ENCODE data around the gene CRTAC1. TPM values are rescaled to one million over a fixed set of nuclear protein-coding genes. Genes with fewer than 3 reads are reported as not detected.

The CRTAC1 gene
- total and polyA plus RNA-seq, 10 of the 15 experiments (the other 5 are each of a cell fraction or from before 2014, with no cell fraction given), result 0.10 TPM; not detected in 9

DNA sequence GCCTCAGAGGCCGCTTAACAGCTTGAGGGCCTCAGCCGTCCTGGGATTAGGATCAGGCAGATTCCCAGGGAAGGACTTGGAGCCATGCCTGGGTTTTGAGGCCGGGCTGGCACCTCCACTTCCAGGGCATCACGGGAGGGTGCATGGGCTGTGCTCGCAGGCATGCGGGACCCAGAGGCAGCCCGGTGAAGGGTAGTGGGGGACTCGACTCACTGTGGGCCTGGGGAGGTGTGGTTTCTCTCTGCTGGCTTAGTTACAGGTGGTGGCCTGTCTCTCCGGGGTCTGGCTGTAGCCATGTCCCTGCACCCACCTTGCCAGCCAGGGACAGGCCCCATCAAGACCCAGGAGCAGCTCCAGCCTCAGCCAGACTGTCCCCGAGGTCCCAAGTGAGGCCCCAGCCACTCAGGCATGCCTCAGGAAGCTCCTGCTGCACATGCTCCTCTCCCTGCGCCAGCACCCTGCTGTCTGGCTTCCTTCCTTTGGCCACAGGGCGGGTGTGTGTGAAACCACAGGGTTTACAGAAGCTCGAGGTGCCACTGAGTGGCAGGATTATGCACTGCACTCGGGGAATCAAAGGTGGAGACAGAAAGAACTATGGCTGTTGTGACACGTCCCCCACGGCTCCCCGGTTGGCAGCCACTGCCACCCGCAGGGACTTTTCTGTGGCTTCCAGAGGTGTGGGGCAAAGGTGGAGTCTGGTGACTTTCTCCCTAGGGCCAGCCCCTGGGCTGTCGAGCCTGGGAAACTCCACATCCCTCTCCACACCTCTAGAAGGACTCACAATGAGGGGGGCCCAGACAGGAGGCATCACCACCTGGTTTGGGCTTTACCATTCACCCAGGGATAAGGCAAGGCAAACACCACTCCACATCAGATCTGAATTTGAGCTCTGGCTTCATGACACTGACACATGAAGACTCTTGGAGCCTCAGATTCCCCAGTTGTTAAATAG lies 161.1 kb downstream of the CRTAC1 start (continued):
- TF ChIP-seq ZSCAN29 (IDR thresholded peaks at IDR 0.05), result no peak
- TF ChIP-seq, protein P1, sequence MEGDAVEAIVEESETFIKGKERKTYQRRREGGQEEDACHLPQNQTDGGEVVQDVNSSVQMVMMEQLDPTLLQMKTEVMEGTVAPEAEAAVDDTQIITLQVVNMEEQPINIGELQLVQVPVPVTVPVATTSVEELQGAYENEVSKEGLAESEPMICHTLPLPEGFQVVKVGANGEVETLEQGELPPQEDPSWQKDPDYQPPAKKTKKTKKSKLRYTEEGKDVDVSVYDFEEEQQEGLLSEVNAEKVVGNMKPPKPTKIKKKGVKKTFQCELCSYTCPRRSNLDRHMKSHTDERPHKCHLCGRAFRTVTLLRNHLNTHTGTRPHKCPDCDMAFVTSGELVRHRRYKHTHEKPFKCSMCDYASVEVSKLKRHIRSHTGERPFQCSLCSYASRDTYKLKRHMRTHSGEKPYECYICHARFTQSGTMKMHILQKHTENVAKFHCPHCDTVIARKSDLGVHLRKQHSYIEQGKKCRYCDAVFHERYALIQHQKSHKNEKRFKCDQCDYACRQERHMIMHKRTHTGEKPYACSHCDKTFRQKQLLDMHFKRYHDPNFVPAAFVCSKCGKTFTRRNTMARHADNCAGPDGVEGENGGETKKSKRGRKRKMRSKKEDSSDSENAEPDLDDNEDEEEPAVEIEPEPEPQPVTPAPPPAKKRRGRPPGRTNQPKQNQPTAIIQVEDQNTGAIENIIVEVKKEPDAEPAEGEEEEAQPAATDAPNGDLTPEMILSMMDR (IDR thresholded peaks at IDR 0.05 in 2 of 3, conservative IDR thresholded peaks at IDR 0.05 in 1 of 3; ENCODE audit: control insufficient read depth in 2 of 3, extremely low read depth in 1 of 3, insufficient read depth in 1 of 3, low read depth in 3 of 3, low read length in 3 of 3), result peak; percentile 70 to 86 (median 75)
- TF ChIP-seq, protein P2, sequence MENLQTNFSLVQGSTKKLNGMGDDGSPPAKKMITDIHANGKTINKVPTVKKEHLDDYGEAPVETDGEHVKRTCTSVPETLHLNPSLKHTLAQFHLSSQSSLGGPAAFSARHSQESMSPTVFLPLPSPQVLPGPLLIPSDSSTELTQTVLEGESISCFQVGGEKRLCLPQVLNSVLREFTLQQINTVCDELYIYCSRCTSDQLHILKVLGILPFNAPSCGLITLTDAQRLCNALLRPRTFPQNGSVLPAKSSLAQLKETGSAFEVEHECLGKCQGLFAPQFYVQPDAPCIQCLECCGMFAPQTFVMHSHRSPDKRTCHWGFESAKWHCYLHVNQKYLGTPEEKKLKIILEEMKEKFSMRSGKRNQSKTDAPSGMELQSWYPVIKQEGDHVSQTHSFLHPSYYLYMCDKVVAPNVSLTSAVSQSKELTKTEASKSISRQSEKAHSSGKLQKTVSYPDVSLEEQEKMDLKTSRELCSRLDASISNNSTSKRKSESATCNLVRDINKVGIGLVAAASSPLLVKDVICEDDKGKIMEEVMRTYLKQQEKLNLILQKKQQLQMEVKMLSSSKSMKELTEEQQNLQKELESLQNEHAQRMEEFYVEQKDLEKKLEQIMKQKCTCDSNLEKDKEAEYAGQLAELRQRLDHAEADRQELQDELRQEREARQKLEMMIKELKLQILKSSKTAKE (IDR thresholded peaks at IDR 0.05; ENCODE audit: low read depth, poor library complexity, severe bottlenecking), result no peak
- peak; percentile 18; the same call in 1 of the 2 replicates for TF ChIP-seq SPI1 (IDR thresholded peaks at IDR 0.05; ENCODE audit: borderline replicate concordance, insufficient read depth, low read depth, low read length)
- no peak for TF ChIP-seq NBN (IDR thresholded peaks at IDR 0.05)
- no peak for TF ChIP-seq RFX5 (IDR thresholded peaks at IDR 0.05; ENCODE audit: low read depth, low read length)
- TF ChIP-seq PAX5 (IDR thresholded peaks at IDR 0.05; ENCODE audit: borderline replicate concordance, low read depth, low read length), result no peak
- TF ChIP-seq RB1 (IDR thresholded peaks at IDR 0.05; ENCODE audit: borderline replicate concordance), result no peak
- TF ChIP-seq, protein P3, sequence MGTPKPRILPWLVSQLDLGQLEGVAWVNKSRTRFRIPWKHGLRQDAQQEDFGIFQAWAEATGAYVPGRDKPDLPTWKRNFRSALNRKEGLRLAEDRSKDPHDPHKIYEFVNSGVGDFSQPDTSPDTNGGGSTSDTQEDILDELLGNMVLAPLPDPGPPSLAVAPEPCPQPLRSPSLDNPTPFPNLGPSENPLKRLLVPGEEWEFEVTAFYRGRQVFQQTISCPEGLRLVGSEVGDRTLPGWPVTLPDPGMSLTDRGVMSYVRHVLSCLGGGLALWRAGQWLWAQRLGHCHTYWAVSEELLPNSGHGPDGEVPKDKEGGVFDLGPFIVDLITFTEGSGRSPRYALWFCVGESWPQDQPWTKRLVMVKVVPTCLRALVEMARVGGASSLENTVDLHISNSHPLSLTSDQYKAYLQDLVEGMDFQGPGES (IDR thresholded peaks at IDR 0.05), result no peak
- no peak for TF ChIP-seq FOS (IDR thresholded peaks at IDR 0.05; ENCODE audit: borderline replicate concordance, extremely low read depth, insufficient read length)
- TF ChIP-seq PAX8 (IDR thresholded peaks at IDR 0.05), result no peak
- TF ChIP-seq, protein P4, sequence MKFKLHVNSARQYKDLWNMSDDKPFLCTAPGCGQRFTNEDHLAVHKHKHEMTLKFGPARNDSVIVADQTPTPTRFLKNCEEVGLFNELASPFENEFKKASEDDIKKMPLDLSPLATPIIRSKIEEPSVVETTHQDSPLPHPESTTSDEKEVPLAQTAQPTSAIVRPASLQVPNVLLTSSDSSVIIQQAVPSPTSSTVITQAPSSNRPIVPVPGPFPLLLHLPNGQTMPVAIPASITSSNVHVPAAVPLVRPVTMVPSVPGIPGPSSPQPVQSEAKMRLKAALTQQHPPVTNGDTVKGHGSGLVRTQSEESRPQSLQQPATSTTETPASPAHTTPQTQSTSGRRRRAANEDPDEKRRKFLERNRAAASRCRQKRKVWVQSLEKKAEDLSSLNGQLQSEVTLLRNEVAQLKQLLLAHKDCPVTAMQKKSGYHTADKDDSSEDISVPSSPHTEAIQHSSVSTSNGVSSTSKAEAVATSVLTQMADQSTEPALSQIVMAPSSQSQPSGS (IDR thresholded peaks at IDR 0.05; ENCODE audit: low read length), result no peak
- TF ChIP-seq TCF3 (IDR thresholded peaks at IDR 0.05; ENCODE audit: borderline replicate concordance, insufficient read depth, low read depth, low read length), result no peak
- TF ChIP-seq ZNF384 (IDR thresholded peaks at IDR 0.05; ENCODE audit: borderline replicate concordance, low read depth, low read length), result no peak

All from GM12878 (cell line).